GM21786 (cell line): ENCODE data around the gene RHEX.

Experiments used
- ATAC-seq: cut with Tn5 transposase; IDR thresholded peaks from one replicate; pipeline ENCODE4 v1.9.1; 2021; ENCODE audit not compliant: unreplicated experiment

RHEX gene

GRCh38 chr1:206083750-206084149, 30.8 kb downstream of the RHEX start:
- no peak for ATAC-seq

GRCh38 chr1:206087091-206087490, 34.1 kb downstream of the RHEX start:
- no peak for ATAC-seq

GRCh38 chr1:206089341-206089740, 36.4 kb downstream of the RHEX start:
- ATAC-seq, result no peak

GRCh38 chr1:206094024-206094423, 41.1 kb downstream of the RHEX start:
- ATAC-seq, result no peak

GRCh38 chr1:206097381-206097780, 44.4 kb downstream of the RHEX start:
- no peak for ATAC-seq

GRCh38 chr1:206098242-206098919, 45.4 kb downstream of the RHEX start:
- ATAC-seq, result no peak

GRCh38 chr1:206100226-206100815, 47.3 kb downstream of the RHEX start:
- ATAC-seq, result no peak

GRCh38 chr1:206101351-206102045, 48.5 kb downstream of the RHEX start:
- ATAC-seq, result no peak

GRCh38 chr1:206102292-206102936, 49.4 kb downstream of the RHEX start:
- no peak for ATAC-seq

- no peak for ATAC-seq
Measured at GRCh38 chr1:206103979-206104378, 51.0 kb downstream of the RHEX start.

- ATAC-seq, result no peak
Measured at GRCh38 chr1:206105464-206105995, 52.6 kb downstream of the RHEX start.

GRCh38 chr1:206106328-206107167, 53.6 kb downstream of the RHEX start:
- peak; percentile 55 for ATAC-seq

GRCh38 chr1:206107168-206107544, 54.2 kb downstream of the RHEX start:
- ATAC-seq, result no peak

- ATAC-seq, result no peak
Measured at GRCh38 chr1:206108635-206109034, 55.7 kb downstream of the RHEX start.

- no peak for ATAC-seq
Measured at GRCh38 chr1:206109718-206110117, 56.7 kb downstream of the RHEX start.

- no peak for ATAC-seq
Measured at GRCh38 chr1:206110161-206110560, 57.2 kb downstream of the RHEX start.

GRCh38 chr1:206110820-206111219, 57.8 kb downstream of the RHEX start:
- no peak for ATAC-seq

- ATAC-seq, result no peak
Measured at GRCh38 chr1:206111271-206111927, 58.4 kb downstream of the RHEX start.

GRCh38 chr1:206112600-206113301, 59.8 kb downstream of the RHEX start:
- ATAC-seq, result no peak
